Prostate gland (tissue), 2 donors: ENCODE data around the gene PSMB5. TPM values are rescaled to one million over a fixed set of nuclear protein-coding genes. Genes with fewer than 3 reads are reported as not detected.
"Not testable (repeated sequence)": the region's sequence is repeated elsewhere in the genome, so short reads cannot be mapped to it uniquely, and the experiment has no call there.

Experiments used
- DNase-seq: peaks from one replicate; pipeline ENCODE4 v3.0.0-alpha.2; 2019; ENCODE audit warnings: low spot score
- H3K27ac ChIP-seq, 2 donors: fragments of 200-600 bp; sonication (generic); 2 replicates each; pipeline ENCODE4 v1.5.1; 2017 to 2019
- H3K27me3 ChIP-seq: fragments of 200-600 bp; sonication (generic); replicated peaks from 2 replicates; pipeline ENCODE4 v1.5.1; 2019; ENCODE audit not compliant: insufficient read depth
- H3K36me3 ChIP-seq, 2 donors: fragments of 200-600 bp; sonication (generic); 1 replicate in 1 of 2; 2 replicates in 1 of 2; pipeline versions ENCODE4 v1.5.1 to v1.8.1; 2017 to 2019
- H3K4me1 ChIP-seq: fragments of 200-600 bp; sonication (generic); replicated peaks from 2 replicates; pipeline ENCODE4 v1.5.1; 2019
- H3K4me3 ChIP-seq, 2 donors: fragments of 200-600 bp; sonication (generic); 2 replicates each; pipeline ENCODE4 v1.5.1; 2017 to 2019
- H3K9me3 ChIP-seq: fragments of 200-600 bp; sonication (generic); 2 replicates; pipeline ENCODE4 v1.5.1; 2017
- CTCF ChIP-seq, 4 experiments: fragments of 200-600 bp in 2 of 4; fragments of 450-650 bp in 2 of 4; sonication (generic) in 2 of 4; IDR thresholded peaks; 1 replicate in 3 of 4; 2 replicates in 1 of 4; pipeline ENCODE4 v1.5.1; 2016 to 2019; ENCODE audit warnings: antibody characterized with exemption in 4 of 4, mild to moderate bottlenecking in 2 of 4, moderate library complexity in 2 of 4
- POLR2A ChIP-seq: fragments of 450-650 bp; IDR thresholded peaks from one replicate; pipeline ENCODE4 v1.6.1; 2016; ENCODE audit warnings: antibody characterized with exemption, mild to moderate bottlenecking
- POLR2AphosphoS5 ChIP-seq: sonication (generic); formaldehyde crosslinking; IDR thresholded peaks from one replicate; pipeline ENCODE4 v1.6.1; 2017; ENCODE audit warnings: antibody characterized with exemption
- WGBS: methylation state at CpG from one replicate; pipeline ENCODE4 v1.1.5; 2018; 5-methylcytosine and 5-hydroxymethylcytosine counted together
- intact Hi-C: fragments of 100-400 bp; cut with DNase I; formaldehyde crosslinking; loops from one replicate; pipeline ENCODE4 v1.14.2; 2022
- total RNA-seq, 2 donors: library from RNA; depleted of rRNA; stranded (reverse); fragments of >200 nt; gene quantifications; one replicate each; pipeline ENCODE4 v1.1.0, GENCODE V29; 2016

PSMB5 gene
- total RNA-seq, 2 donors from 2014 or later, result 124 to 152 TPM

GRCh38 chr14:23005451-23006187 is 29.1 kb downstream of the PSMB5 start:
- H3K36me3 ChIP-seq, result no peaks in the 10 kb centered on the region
- TF ChIP-seq POLR2A, result no peak
- no peak for TF ChIP-seq CTCF (IDR thresholded peaks at IDR 0.05)
- TF ChIP-seq POLR2AphosphoS5, result no peak
- H3K4me3 ChIP-seq, result no peak overlapping the region
- WGBS, result 84% methylated on average over 3 of the region's 3 CpGs
- H3K27ac ChIP-seq, result no peak overlapping the region
- no peak for DNase-seq
- H3K27me3 ChIP-seq, result no peaks in the 10 kb centered on the region
- no peaks in the 10 kb centered on the region for H3K9me3 ChIP-seq
- H3K4me1 ChIP-seq, result peaks cover 2% of the 10 kb centered on the region
- intact Hi-C loops, result no loop called here

GRCh38 chr14:23004274-23004673 is 30.4 kb downstream of the PSMB5 start:
- intact Hi-C loops, H3K36me3 ChIP-seq, H3K27me3 ChIP-seq, H3K27ac ChIP-seq, DNase-seq, H3K4me1 ChIP-seq, H3K4me3 ChIP-seq, H3K9me3 ChIP-seq: not testable (repeated sequence)
- 94% methylated on average over 4 of the region's 4 CpGs for WGBS

- no peak overlapping the region for H3K27ac ChIP-seq
- H3K27me3 ChIP-seq, result no peaks in the 10 kb centered on the region
- WGBS, result 93% methylated on average over 3 of the region's 3 CpGs
- DNase-seq, result no peak
- no peaks in the 10 kb centered on the region for H3K9me3 ChIP-seq
- no peaks in the 10 kb centered on the region for H3K4me1 ChIP-seq
- no peak for TF ChIP-seq CTCF (IDR thresholded peaks at IDR 0.05)
- TF ChIP-seq POLR2AphosphoS5, result no peak
- TF ChIP-seq POLR2A, result no peak
- intact Hi-C loops, result no loop called here
- H3K36me3 ChIP-seq, result no peaks in the 10 kb centered on the region
- H3K4me3 ChIP-seq, result no peak overlapping the region
These were observed 32.1 kb downstream of the PSMB5 start for GRCh38 chr14:23002592-23002991.

GRCh38 chr14:23000860-23001259 is 33.8 kb downstream of the PSMB5 start:
- intact Hi-C loops, result no loop called here
- H3K27ac ChIP-seq, result no peak overlapping the region
- DNase-seq, result no peak
- no peaks in the 10 kb centered on the region for H3K36me3 ChIP-seq
- H3K9me3 ChIP-seq, result no peaks in the 10 kb centered on the region
- TF ChIP-seq CTCF (IDR thresholded peaks at IDR 0.05), result no peak
- no peak for TF ChIP-seq POLR2AphosphoS5
- TF ChIP-seq POLR2A, result no peak
- H3K4me1 ChIP-seq, result no peaks in the 10 kb centered on the region
- 78% methylated on average over 2 of the region's 2 CpGs for WGBS
- no peak overlapping the region for H3K4me3 ChIP-seq
- no peaks in the 10 kb centered on the region for H3K27me3 ChIP-seq

GRCh38 chr14:22998329-22999012 is 36.2 kb downstream of the PSMB5 start:
- DNase-seq, result no peak
- TF ChIP-seq CTCF (IDR thresholded peaks at IDR 0.05) (no peak), POLR2A (no peak), POLR2AphosphoS5 (no peak)
- no peaks in the 10 kb centered on the region for H3K9me3 ChIP-seq
- no peak overlapping the region for H3K27ac ChIP-seq
- H3K4me3 ChIP-seq, result no peak overlapping the region
- no peaks in the 10 kb centered on the region for H3K36me3 ChIP-seq
- H3K27me3 ChIP-seq, result no peaks in the 10 kb centered on the region
- no peaks in the 10 kb centered on the region for H3K4me1 ChIP-seq
- intact Hi-C loops, result no loop called here
- WGBS, result 83% methylated on average over 16 of the region's 16 CpGs
